IPS-20b (cell line): ENCODE measurements around the gene CFAP97.

Experiments used
- H3K27ac ChIP-seq: one replicate; pipeline ENCODE4 v1.5.1; 2013; ENCODE audit warnings: low read length
- H3K27me3 ChIP-seq: 2 replicates; pipeline ENCODE4 v1.6.1; 2013; ENCODE audit warnings: mild to moderate bottlenecking, low read length, inconsistent platforms; ENCODE audit not compliant: insufficient read depth
- H3K36me3 ChIP-seq: 2 replicates; pipeline ENCODE4 v1.6.1; 2013; ENCODE audit warnings: low read depth, mild to moderate bottlenecking, inconsistent platforms, low read length, moderate library complexity; ENCODE audit not compliant: insufficient read depth
- H3K4me1 ChIP-seq: 2 replicates; pipeline ENCODE4 v1.6.1; 2013; ENCODE audit warnings: mild to moderate bottlenecking, control low read depth, inconsistent platforms, low read length, moderate library complexity; ENCODE audit not compliant: insufficient read depth
- H3K4me3 ChIP-seq: 2 replicates; pipeline ENCODE4 v1.5.1; 2013; ENCODE audit warnings: mild to moderate bottlenecking, low read length, inconsistent platforms
- H3K9ac ChIP-seq: 2 replicates; pipeline ENCODE4 v1.6.1; 2013; ENCODE audit warnings: low read depth, mild to moderate bottlenecking, inconsistent platforms, low read length, moderate library complexity
- H3K9me3 ChIP-seq: 2 replicates; pipeline ENCODE4 v1.6.1; 2013; ENCODE audit warnings: mild to moderate bottlenecking, low read depth, low read length, inconsistent platforms; ENCODE audit not compliant: insufficient read depth

CFAP97 gene

DNA sequence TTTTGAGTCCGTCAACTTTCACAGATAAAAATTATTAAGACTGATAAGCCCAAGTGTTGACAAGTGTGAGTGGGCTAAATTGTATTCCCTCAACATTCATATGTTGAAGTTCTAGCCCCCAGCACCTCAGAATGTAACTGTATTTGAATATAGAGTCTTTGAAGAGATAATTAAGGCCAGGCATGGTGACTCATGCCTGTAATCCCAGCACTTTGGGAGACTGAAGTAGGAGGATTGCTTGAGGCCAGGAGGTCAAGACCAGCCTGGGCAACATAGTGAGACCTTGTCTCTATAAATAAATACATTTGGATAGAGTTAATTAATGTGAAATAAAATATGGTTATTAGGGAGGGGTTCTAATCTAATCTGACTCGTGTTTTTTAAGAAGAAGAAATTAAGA, 90.5 kb downstream of the CFAP97 start:
- Histone ChIP-seq H3K4me3 (no peak overlapping the region), H3K9ac (no peak overlapping the region)

DNA sequence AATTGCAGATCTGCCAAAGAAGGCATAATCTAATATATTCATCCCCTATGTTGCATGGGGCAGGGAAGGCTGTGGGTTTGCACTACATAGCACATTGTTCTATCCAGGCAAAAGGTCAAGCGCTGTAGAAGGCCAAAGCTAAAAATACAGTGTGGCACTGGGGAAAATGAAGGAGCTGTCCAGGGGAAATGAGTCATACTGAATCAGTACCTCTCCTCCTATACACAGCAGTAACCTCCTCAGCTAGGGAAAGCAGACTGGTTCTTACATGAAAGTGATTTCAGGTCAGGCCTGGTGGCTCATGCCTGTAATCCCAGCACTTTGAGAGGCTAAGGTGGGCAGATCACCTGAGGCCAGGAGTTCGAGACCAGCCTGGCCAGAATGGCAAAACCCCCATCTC, 91.7 kb downstream of the CFAP97 start:
- Histone ChIP-seq H3K4me3 (no peak overlapping the region), H3K36me3 (no peaks in the 10 kb centered on the region), H3K27ac (no peak overlapping the region), H3K27me3 (no peaks in the 10 kb centered on the region), H3K9ac (no peak overlapping the region), H3K9me3 (peaks cover 6% of the 10 kb centered on the region; the same call in 1 of the 2 replicates), H3K4me1 (peaks cover 24% of the 10 kb centered on the region; the same call in 1 of the 2 replicates)

More for the DNA sequence above, 90.5 kb downstream of the CFAP97 start:
- Histone ChIP-seq H3K27ac (no peak overlapping the region), H3K27me3 (no peaks in the 10 kb centered on the region), H3K9me3 (peaks cover 6% of the 10 kb centered on the region; the same call in 1 of the 2 replicates), H3K4me1 (peaks cover 18% of the 10 kb centered on the region; the same call in 1 of the 2 replicates), H3K36me3 (no peaks in the 10 kb centered on the region)

DNA sequence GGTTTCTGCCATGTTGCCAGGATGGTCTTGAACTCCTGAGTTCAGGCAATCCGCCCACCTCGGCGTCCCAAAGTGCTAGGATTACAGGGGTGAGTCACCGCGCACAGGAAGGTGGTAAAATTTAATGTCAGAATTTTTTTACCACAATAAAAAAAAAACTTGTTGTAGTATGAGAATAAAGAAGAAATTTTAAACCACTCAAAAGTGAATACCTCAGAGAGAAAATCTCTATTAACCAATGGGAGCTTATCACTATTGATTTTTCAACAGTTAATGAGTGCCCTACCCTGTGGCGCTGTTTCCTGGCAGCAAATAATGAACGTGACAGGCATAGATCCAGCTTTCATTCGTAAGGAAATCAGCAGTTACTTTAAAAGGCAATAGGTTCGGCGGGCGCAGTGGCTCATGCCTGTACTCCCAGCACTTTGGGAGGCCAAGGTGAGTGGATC, 93.4 kb downstream of the CFAP97 start:
- Histone ChIP-seq H3K27me3 (no peaks in the 10 kb centered on the region), H3K4me1 (peaks cover 32% of the 10 kb centered on the region; the same call in 1 of the 2 replicates), H3K9ac (no peak overlapping the region; the same call in 1 of the 2 replicates), H3K9me3 (peaks cover 6% of the 10 kb centered on the region; the same call in 1 of the 2 replicates), H3K27ac (peak overlapping the region; percentile 62), H3K4me3 (no peak overlapping the region), H3K36me3 (no peaks in the 10 kb centered on the region)

DNA sequence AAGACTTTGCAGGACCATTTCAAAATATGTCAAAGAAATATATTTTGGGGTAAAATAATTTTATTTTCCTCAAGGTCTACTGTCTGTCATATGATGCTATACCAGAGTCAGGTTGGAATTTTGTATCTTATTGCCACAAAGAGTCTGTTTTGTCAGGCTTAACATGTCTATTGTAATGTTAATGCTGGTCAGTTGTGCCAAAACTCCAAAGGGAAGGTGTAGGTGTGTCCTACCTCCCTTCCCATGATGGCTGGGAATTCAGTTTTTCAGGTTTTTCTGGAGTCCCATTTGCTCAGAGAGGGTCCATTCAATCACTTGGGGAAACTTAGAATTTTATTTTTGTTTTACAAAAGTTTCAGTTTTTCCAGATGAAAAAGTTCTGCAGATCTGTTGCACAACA, 94.1 kb downstream of the CFAP97 start:
- Histone ChIP-seq H3K9me3 (peaks cover 6% of the 10 kb centered on the region; the same call in 1 of the 2 replicates), H3K4me1 (peaks cover 32% of the 10 kb centered on the region; the same call in 1 of the 2 replicates), H3K27ac (peak overlapping the region; percentile 62), H3K36me3 (no peaks in the 10 kb centered on the region), H3K27me3 (no peaks in the 10 kb centered on the region), H3K9ac (no peak overlapping the region; the same call in 1 of the 2 replicates), H3K4me3 (no peak overlapping the region; the same call in 1 of the 2 replicates)
